Suppressor macrophage treated with lipopolysaccharide for 4 hours (primary cell): Measurements from ENCODE around the gene RAB20.
"Not testable (repeated sequence)": the region's sequence is repeated elsewhere in the genome, so short reads cannot be mapped to it uniquely, and the experiment has no call there.

Experiments used
- DNase-seq: peaks from one replicate; pipeline ENCODE4 v3.0.0-alpha.2; 2020

RAB20 gene

GRCh38 chr13:110486880-110487279 is 74.6 kb downstream of the RAB20 start:
- DNase-seq: not testable (repeated sequence)

DNA sequence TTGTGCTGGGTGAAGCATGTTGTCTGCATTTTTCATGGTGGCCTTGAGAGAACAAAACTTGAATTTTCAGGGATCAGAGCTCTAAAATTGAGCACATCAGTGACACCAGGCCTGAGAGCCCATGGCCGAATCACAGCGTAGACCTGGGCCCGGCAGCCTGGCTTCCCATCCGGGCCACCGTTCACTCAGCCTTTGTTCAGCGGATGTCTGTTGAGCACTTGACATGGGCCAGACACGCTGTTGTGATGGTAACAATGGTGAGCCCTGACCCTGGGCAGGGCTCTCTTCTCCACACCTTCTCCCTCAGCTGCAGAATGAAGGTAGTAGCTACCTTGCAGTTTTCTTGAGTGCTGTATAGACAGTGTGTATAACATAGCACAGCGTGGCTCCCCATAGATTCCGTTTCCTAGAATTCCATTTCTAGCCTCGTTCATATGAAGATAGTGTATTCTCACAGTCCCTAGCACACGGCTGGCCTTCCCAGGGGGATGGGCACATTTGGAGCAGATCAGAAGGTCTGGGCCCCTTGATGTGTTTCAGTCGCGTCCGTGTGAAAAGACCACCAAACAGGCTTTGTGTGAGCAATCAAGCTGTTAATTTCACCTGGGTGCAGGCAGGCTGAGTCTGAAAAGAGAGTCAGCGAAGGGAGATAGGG is 75.3 kb downstream of the RAB20 start:
- no peak for DNase-seq

DNA sequence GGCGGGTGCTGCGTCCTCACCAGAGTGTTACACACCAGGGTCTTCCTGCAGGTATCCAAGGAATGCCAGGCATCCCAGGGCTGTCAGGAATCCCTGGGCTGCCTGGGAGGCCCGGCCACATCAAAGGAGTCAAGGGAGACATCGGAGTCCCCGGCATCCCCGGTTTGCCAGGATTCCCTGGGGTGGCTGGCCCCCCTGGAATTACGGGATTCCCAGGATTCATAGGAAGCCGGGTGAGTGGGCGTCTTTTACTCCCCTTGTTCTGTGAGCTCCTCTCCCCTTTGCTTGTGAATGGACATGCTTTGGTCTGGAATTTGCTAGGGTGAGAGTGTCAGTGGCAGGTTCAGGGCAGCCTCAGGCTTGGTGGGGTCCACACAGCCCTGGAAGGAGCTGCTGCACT is 75.9 kb downstream of the RAB20 start:
- no peak for DNase-seq

GRCh38 chr13:110484290-110485048 is 77.1 kb downstream of the RAB20 start:
- no peak for DNase-seq

DNA sequence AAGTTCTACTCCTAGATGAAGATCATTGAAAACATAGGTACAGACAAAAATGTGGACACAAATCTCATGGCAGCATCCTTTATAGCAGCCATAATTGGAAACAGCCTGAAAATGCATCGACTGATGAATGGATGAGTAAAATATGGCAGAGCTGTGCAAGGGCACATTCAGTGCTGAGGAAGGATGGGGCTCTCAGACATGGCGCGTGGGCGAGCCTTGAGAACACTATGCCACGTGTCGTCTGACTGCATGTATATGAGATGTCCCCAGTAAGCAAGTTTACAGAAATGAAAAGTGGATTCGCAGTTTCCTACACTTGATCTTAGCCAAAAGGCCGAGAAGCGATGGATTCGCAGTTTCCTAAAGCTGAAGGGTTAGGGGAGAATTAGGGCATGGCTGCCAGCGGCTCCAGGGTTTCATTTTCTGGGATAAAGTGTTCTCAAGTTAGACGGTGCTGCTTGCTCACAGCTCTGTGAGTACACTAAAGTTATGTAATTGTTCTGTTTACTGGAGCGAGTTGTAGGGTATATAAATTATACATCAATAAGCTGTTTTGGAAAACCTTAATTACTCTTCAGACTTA is 78.0 kb downstream of the RAB20 start:
- no peak for DNase-seq

DNA sequence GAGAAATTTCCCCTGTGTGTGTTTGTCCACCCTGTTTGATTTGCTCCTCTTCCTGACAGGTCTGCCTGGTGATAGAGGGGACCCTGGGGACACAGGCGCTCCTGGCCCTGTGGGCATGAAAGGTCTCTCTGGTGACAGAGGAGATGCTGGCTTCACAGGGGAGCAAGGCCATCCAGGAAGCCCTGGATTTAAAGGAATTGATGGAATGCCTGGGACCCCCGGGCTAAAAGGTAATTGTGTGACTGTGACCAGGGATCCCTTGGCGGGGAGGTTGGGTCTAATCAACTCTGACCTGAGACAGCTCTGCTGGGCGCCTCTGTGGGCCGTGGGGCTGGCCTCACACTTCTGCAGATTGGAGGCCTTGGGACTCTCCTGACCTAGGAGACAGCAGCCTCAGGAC is 81.4 kb downstream of the RAB20 start:
- no peak for DNase-seq

DNA sequence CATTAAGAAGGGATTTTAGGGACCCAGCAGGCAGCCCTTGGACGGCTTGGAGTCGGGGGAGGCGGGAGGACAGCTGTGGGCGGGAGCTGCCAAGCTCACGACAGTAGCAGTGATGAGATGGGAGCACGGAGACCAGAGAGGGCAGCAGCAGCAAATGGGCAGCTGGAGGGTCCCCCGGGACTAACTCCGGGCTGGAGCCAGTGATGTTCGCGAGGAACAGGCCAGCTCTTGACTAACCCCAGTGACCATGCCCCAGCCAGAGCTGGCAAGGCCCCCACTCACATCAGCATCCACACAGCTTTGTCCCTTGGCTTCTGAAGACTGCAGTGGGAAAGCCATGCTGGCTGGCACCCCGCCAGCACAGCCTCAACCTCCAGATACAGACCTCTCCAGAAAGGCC is 81.9 kb downstream of the RAB20 start:
- DNase-seq: no peak

GRCh38 chr13:110479215-110479545 is 82.3 kb downstream of the RAB20 start:
- DNase-seq: no peak

DNA sequence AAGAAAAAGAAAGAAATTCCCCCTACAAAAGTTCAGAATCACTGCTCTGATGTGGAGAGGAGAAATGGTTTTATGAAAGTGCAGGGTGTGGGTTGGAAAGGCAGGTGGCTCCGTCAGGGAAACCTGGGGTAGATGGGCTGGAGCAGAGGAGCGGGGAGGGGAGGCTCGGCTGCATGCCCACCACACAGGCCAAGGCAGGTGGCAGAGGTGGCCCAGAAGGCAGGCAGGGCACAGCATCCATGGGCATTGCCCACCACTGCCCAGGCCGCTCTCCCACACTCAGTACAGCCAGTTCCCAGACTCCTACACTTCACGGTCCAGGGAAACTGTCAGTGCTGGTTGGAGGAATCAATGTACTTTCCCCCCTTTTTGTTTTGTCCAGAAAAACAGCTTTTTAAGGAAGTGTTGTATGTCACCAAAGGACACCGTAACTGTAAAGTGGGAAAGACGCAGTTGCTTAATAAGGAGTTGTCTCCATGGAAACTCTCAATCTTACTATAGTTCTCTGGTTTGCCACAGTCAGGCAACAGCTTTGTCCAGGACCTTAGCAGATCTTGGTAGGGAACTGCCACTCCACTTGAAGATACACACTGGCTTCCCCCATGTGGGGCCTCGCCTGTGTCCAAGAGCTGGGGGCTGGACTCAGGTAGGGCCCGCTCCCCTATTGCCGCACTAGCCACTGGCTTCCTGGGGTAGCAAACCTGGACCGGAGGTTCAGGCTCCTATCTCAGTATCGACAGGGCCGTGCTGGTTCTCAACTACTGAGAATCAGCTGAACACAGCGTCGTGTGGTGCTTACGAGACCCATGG is 82.9 kb downstream of the RAB20 start:
- DNase-seq: peak; percentile 75

DNA sequence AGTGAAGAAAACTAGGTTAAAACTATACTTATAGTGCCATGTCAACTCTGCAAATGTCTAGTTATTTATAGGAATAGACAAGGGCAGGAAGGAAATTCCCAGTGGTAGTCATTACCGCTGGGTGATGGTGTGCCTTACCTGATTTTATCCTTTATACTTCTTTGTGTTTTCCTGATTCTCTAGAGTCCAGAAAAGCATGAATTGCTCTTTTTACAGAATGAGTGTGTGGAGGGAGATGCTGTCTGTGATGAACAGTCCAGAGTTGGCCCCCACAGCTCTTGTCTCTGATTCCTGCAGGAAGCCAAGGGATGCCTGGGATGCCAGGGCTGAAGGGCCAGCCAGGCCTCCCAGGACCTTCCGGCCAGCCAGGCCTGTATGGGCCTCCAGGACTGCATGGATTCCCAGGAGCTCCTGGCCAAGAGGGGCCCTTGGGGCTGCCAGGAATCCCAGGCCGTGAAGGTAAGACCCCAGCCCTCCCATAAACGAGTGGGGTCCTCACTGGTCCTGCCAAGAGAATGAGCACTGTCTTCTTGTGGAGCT is 83.7 kb downstream of the RAB20 start:
- DNase-seq: no peak

GRCh38 chr13:110476220-110476617 is 85.3 kb downstream of the RAB20 start:
- DNase-seq: no peak

DNA sequence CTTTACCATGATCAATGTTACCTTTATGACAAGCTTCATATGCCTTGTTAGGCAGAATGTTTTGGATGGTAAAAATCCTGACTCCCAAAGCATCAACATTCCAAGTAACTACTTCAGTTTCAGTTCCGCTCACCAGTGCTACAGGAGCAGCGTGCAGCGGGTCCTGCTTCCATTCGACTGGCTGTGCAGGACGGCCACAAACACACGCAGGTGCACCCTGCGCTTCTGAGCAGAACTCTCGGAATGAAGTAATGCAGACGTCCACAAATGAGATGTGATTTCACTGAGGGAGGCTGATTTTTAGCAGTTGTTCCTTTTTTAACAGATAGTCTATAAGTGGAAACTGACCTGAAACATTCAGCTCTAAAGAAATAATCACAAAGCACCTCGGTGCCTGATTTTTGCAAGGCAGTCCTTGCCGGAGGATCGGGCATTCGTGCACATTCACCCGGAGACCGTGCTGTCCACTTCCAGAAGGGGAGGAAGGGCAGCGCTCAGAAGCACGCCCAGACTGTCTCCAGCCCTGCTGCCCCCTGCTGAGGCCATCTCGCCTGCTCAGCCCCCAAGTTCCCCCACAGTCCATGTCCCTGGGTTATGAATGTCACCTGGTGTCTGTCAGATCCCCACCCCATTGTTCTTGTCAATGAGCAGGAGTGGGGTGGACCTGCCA is 85.8 kb downstream of the RAB20 start:
- no peak for DNase-seq

- DNase-seq: no peak
Observed at GRCh38 chr13:110475117-110475516, 86.4 kb downstream of the RAB20 start.

DNA sequence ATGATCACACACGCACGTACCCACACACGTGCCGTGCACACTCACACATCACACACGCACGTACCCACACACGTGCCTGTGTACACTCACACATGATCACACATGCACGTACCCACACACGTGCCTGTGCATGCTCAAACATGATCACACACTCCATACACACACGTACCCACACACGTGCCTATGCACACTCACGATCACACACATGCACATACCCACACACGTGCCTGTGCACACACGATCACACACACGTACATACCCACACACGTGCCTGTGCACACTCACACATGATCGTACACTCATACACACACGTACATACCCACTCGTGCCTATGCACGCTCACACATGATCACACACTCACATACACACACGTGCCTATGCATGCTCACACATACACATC is 86.8 kb downstream of the RAB20 start:
- DNase-seq: no peak
